Stimulated activated effector memory CD8-positive, alpha-beta T cell treated with anti-CD3 and anti-CD28 coated beads, Interleukin-12 subunit alpha, Interleukin-12 subunit beta, amount 100 ng/mL, for 72 hours (primary cell): Measurements from ENCODE around the gene FOXL2NB.
"Not testable (repeated sequence)": the region's sequence is repeated elsewhere in the genome, so short reads cannot be mapped to it uniquely, and the experiment has no call there.

Experiments used
- ATAC-seq: fragments of 150-1000 bp; cut with Tn5 transposase; 2 replicates; pipeline ENCODE4 v1.10.0; 2021
- DNase-seq, 2 donors: peaks; one replicate each; pipeline ENCODE4 v3.0.0; 2021 to 2022; ENCODE audit warnings: low spot score in 2 of 2
- H3K27ac Mint-ChIP-seq: one replicate; pipeline ENCODE4 v1.8.0; 2022; ENCODE audit warnings: mild to moderate bottlenecking, mixed read lengths
- H3K36me3 Mint-ChIP-seq: one replicate; pipeline ENCODE4 v1.8.0; 2022; ENCODE audit warnings: mild to moderate bottlenecking, mixed read lengths
- H3K4me1 Mint-ChIP-seq: one replicate; pipeline ENCODE4 v1.8.0; 2022; ENCODE audit warnings: mixed read lengths
- H3K4me3 Mint-ChIP-seq: one replicate; pipeline ENCODE4 v1.8.0; 2022; ENCODE audit warnings: mild to moderate bottlenecking, mixed read lengths
- H3K9me3 Mint-ChIP-seq: one replicate; pipeline ENCODE4 v1.8.0; 2022; ENCODE audit warnings: mixed read lengths

Gene FOXL2NB

DNA sequence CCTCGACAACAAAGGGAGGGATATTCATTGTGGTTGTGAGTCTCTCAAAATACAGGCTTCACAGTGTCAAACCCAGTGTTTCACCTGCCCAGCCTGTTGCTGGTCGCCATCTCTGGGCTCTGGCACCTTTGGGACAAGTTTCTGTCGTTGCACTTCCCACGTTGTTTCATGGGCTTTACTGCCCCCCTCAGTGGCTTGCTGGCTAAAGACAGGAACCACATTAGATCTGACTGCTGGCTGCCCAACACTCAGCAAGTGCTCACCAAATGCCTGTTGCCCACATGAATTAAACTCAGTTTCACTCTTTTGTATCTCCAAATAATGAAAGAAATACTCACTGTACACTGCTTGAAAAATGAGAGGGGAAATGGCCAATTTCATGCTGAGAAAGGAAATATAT is 27.7 kb upstream of the FOXL2NB start:
- ATAC-seq (no peak), DNase-seq (no peak)
- Mint-ChIP-seq H3K4me1 (peaks cover 14% of the 10 kb centered on the region), H3K4me3 (no peak overlapping the region), H3K27ac (no peak overlapping the region), H3K36me3 (no peaks in the 10 kb centered on the region), H3K9me3 (no peaks in the 10 kb centered on the region)

DNA sequence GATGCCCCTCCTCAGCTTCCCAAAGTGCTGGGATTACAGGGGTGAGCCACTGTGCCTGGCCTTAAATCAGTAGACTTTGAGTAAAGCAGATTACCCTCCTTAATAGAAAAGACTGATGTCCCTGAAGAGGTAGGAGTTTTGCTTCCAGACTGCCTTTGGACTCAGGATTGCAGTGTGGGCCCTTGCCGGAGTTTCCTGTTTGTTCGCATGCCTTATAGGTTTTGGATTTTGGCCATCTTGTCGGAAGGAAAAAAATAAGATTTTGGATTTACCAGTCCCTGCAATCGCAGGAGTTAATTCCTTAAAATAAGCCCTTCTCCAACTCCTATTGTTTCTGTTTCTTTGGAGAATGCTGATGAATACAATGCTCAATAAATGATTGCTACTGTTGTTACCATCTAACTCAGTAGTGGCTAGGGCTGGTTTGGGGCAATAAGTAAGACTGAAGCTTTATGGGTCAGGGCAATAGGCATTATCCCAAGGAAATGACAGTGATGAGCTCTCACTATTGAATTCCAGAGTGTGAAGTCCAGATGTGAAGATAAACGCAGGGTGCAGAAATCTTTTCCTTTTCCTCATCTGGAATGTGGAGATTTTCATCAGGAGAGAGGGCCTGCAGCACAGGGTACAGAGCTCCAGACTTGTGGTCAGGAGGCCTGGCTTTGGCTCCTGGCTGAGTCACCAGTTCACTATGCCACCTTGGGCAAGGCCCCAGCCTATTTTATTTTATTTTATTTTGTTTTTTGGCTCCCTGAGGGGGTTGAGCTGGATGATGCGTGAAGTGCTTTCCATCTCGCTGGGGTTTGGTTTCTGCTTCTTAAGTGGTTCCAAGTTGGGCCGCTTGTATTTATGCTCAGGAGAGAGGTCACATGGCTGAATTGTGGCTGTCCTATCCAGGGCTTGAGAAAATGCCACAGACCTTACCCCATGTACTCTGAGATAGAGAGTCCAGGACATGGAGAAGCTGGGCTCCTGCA is 25.4 kb upstream of the FOXL2NB start:
- DNase-seq (no peak), ATAC-seq (no peak)
- Mint-ChIP-seq H3K4me1 (peaks cover 7% of the 10 kb centered on the region), H3K36me3 (no peaks in the 10 kb centered on the region), H3K27ac (no peak overlapping the region), H3K9me3 (no peaks in the 10 kb centered on the region), H3K4me3 (no peak overlapping the region)

GRCh38 chr3:138922400-138922799 is 24.6 kb upstream of the FOXL2NB start:
- H3K36me3 Mint-ChIP-seq, ATAC-seq, H3K4me1 Mint-ChIP-seq, H3K9me3 Mint-ChIP-seq, H3K4me3 Mint-ChIP-seq, H3K27ac Mint-ChIP-seq, DNase-seq: not testable (repeated sequence)

- peak; percentile 83 to 92 for DNase-seq
- Mint-ChIP-seq H3K9me3 (no peaks in the 10 kb centered on the region), H3K27ac (no peak overlapping the region), H3K4me3 (no peak overlapping the region), H3K4me1 (peaks cover 7% of the 10 kb centered on the region), H3K36me3 (no peaks in the 10 kb centered on the region)
- ATAC-seq = peak; percentile 85
Observed at GRCh38 chr3:138923531-138923994, 23.5 kb upstream of the FOXL2NB start.

- Mint-ChIP-seq H3K4me1 (no peaks in the 10 kb centered on the region), H3K27ac (no peak overlapping the region), H3K36me3 (no peaks in the 10 kb centered on the region), H3K9me3 (no peaks in the 10 kb centered on the region), H3K4me3 (no peak overlapping the region)
- ATAC-seq (peak; percentile 18), DNase-seq (no peak)
Observed at GRCh38 chr3:138928727-138929372, 18.2 kb upstream of the FOXL2NB start.

- ATAC-seq = no peak
- no peak overlapping the region for H3K4me3 Mint-ChIP-seq
- H3K9me3 Mint-ChIP-seq = no peaks in the 10 kb centered on the region
- H3K36me3 Mint-ChIP-seq = no peaks in the 10 kb centered on the region
- no peak for DNase-seq
- H3K4me1 Mint-ChIP-seq = peaks cover 26% of the 10 kb centered on the region
- no peak overlapping the region for H3K27ac Mint-ChIP-seq
Observed at GRCh38 chr3:138933068-138933668, 13.8 kb upstream of the FOXL2NB start.

DNA sequence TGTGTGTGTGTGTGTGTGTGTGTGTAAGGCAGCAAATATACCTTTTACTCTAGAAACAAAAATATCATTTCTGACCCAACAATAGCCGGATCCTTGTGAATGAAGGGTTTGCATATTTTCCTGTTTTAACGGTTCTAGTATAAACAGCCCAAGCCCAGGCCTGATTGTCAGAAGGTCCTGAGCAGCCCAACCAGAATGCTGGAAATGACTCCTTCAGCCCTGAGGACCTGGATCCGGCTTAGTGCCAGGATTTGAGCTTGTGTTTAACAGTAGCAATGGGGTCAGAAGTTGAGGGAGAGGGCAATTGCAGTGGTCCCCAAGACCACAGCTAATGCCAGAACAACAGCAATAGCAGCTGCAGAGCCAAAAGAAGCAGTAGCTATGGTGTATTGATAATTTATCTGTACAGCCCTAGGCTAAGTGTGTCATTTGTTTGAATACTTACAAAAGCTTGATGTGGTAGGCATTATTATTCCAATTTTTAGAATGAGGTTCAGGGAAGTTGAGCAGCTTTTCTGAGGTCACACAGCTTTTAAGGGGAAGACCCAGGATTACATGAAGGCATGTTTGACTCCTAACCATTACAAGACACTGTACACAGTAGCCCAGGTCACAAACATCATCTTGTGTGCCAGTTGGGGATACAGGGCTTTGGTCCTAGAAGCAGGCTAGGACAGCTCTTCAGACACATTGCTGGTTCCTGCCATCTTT is 12.9 kb upstream of the FOXL2NB start:
- H3K9me3 Mint-ChIP-seq = no peaks in the 10 kb centered on the region
- DNase-seq = no peak
- no peak overlapping the region for H3K27ac Mint-ChIP-seq
- peaks cover 34% of the 10 kb centered on the region for H3K4me1 Mint-ChIP-seq
- no peak overlapping the region for H3K4me3 Mint-ChIP-seq
- ATAC-seq = no peak
- no peaks in the 10 kb centered on the region for H3K36me3 Mint-ChIP-seq

GRCh38 chr3:138935505-138935862 is 11.5 kb upstream of the FOXL2NB start:
- Mint-ChIP-seq H3K36me3 (no peaks in the 10 kb centered on the region), H3K27ac (no peak overlapping the region), H3K4me3 (peak overlapping the region; percentile 68), H3K9me3 (no peaks in the 10 kb centered on the region), H3K4me1 (peaks cover 34% of the 10 kb centered on the region)
- DNase-seq = no peak
- no peak for ATAC-seq

GRCh38 chr3:138935863-138936740 is 10.9 kb upstream of the FOXL2NB start:
- no peak overlapping the region for H3K27ac Mint-ChIP-seq

GRCh38 chr3:138936741-138937689 is 10.0 kb upstream of the FOXL2NB start:
- no peaks in the 10 kb centered on the region for H3K9me3 Mint-ChIP-seq

More at GRCh38 chr3:138935863-138936740, 10.9 kb upstream of the FOXL2NB start:
- Mint-ChIP-seq H3K36me3 (no peaks in the 10 kb centered on the region), H3K4me3 (peak overlapping the region; percentile 68), H3K9me3 (no peaks in the 10 kb centered on the region), H3K4me1 (peaks cover 34% of the 10 kb centered on the region)
- ATAC-seq (peak; percentile 72), DNase-seq (peak; percentile 77 to 91)

GRCh38 chr3:138937690-138938055 is 9.3 kb upstream of the FOXL2NB start:
- DNase-seq (no peak), ATAC-seq (peak; percentile 39)
- peak overlapping the region; percentile 68 for H3K4me3 Mint-ChIP-seq

More at GRCh38 chr3:138936741-138937689, 10.0 kb upstream of the FOXL2NB start:
- no peak for DNase-seq
- Mint-ChIP-seq H3K4me3 (peak overlapping the region; percentile 68), H3K27ac (no peak overlapping the region), H3K4me1 (peaks cover 34% of the 10 kb centered on the region), H3K36me3 (no peaks in the 10 kb centered on the region)
- ATAC-seq = peak; percentile 2

DNA sequence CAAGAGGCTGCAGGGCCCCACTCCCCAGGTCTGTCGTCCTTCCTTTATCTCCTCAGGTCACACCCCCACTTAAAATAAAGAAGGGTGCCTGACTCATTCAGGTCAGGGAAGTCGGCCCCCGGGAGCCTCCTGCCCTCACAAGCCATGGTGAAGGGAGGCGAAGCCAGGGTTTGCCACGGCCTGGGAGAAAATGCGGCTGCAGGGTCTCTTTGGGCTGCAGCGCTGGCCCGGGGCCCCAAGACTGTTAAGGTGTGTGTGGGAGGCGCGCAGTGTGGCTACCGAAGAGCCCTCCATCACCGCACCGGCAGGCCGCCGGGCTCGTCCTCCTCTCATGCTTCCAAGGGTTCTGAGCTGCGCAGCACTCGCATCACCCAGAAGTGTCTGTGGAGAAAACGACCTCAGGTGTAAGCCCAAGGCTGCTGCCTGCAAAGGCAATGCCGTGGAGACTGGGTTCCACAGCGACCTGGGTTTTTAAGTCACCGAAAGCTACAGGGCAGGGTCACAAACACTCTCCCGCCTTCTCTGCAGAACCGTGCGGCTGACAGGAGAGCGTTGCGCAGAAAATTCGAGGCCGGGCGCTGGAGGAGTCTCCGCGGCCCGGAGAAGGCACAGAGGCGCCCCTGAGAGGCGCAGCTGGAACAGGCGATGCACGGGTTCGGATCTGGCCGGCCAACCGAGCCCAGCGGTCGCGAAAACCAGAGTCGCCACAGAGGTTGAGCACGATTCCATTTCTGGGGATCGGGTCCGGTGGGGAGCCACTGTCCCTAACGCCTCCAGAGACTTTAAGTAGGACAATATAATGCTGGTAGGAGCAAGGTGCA is 8.8 kb upstream of the FOXL2NB start:
- Mint-ChIP-seq H3K36me3 (no peaks in the 10 kb centered on the region), H3K4me1 (peaks cover 40% of the 10 kb centered on the region), H3K9me3 (no peaks in the 10 kb centered on the region), H3K27ac (no peak overlapping the region), H3K4me3 (peak overlapping the region; percentile 68)
- peak; percentile 36 for ATAC-seq
- DNase-seq = no peak

More at GRCh38 chr3:138937690-138938055, 9.3 kb upstream of the FOXL2NB start:
- no peak overlapping the region for H3K27ac Mint-ChIP-seq
- H3K4me1 Mint-ChIP-seq = peaks cover 34% of the 10 kb centered on the region
- no peaks in the 10 kb centered on the region for H3K36me3 Mint-ChIP-seq
- H3K9me3 Mint-ChIP-seq = no peaks in the 10 kb centered on the region
